Testis (tissue), 2 donors: ENCODE data around the gene JPH2.

ENCODE experiments used
- CTCF ChIP-seq, 3 experiments: fragments of 450-650 bp in 2 of 3; fragments of 200-600 bp in 1 of 3; sonication (generic) in 1 of 3; IDR thresholded peaks; one replicate each; pipeline ENCODE4 v1.5.1; 2016 to 2019; ENCODE audit warnings: antibody characterized with exemption in 3 of 3, mild to moderate bottlenecking in 2 of 3, moderate library complexity in 1 of 3
- POLR2A ChIP-seq: fragments of 450-650 bp; IDR thresholded peaks from one replicate; pipeline ENCODE4 v1.6.1; 2017; ENCODE audit warnings: antibody characterized with exemption, mild to moderate bottlenecking, moderate library complexity

- TF ChIP-seq CTCF (IDR thresholded peaks at IDR 0.05): no peak
- TF ChIP-seq POLR2A: no peak
These were observed 37.6 kb upstream of the JPH2 start for GRCh38 chr20:44224637-44225036.
